Right atrium auricular region (tissue), 2 donors: ENCODE measurements around the gene NCOA7. TPM values are rescaled to one million over a fixed set of nuclear protein-coding genes. Genes with fewer than 3 reads are reported as not detected.
A peak's percentile ranks its signal among the peaks of the same experiment; 100 is the strongest.

Experiments used
- DNase-seq: peaks from one replicate; pipeline ENCODE4 v3.0.0-alpha.2; 2019; ENCODE audit warnings: low spot score
- H3K27ac ChIP-seq, 2 donors: fragments of 200-600 bp; sonication (generic); 1 replicate in 1 of 2; 2 replicates in 1 of 2; pipeline ENCODE4 v1.5.1; 2016 to 2019
- H3K27me3 ChIP-seq, 2 donors: fragments of 200-600 bp; sonication (generic); one replicate each; pipeline versions ENCODE4 v1.5.1 to v1.6.0; 2017 to 2019
- H3K36me3 ChIP-seq: fragments of 200-600 bp; sonication (generic); one replicate; pipeline ENCODE4 v1.5.1; 2016
- H3K4me1 ChIP-seq, 2 donors: fragments of 200-600 bp; sonication (generic); one replicate each; pipeline versions ENCODE4 v1.5.1 to v1.6.0; 2017 to 2019
- H3K4me3 ChIP-seq, 2 donors: fragments of 200-600 bp; sonication (generic); 1 replicate in 1 of 2; 2 replicates in 1 of 2; pipeline ENCODE4 v1.5.1; 2017 to 2019; ENCODE audit warnings: mild to moderate bottlenecking in 1 of 2, moderate library complexity in 1 of 2
- H3K9me3 ChIP-seq, 2 donors: fragments of 200-600 bp; sonication (generic); one replicate each; pipeline ENCODE4 v1.5.1; 2019
- CTCF ChIP-seq, 2 donors: fragments of 200-600 bp; sonication (generic); IDR thresholded peaks; one replicate each; pipeline ENCODE4 v1.5.1; 2019; ENCODE audit warnings: antibody characterized with exemption in 2 of 2
- total RNA-seq, 2 donors: library from RNA; depleted of rRNA; stranded (reverse); fragments of >200 nt; gene quantifications; one replicate each; pipeline ENCODE4 v1.1.0, GENCODE V29; 2016

Gene NCOA7
- total RNA-seq, 2 donors from 2014 or later = 12.2 to 12.7 TPM

DNA sequence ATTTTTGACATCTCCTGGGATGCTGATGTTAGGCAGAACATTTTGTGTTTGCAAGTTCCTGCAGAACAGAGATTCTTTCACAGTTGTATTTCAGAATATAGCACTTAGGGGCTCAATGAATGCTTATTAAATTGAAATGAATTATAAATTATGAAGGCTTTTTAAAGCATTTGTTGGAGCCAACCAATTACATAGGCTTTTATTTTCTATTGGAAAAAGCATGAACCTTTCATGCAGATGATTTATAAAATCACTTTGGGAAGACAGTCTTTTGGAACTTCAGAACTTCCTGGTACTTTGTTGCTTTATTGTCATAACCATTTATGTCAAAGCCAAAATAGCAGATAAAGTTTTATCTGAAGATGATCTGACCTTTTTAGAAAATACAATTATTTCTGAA, 96.6 kb downstream of the NCOA7 start:
- peaks cover 18% of the 10 kb centered on the region for H3K36me3 ChIP-seq
- H3K27ac ChIP-seq = no peak overlapping the region
- H3K9me3 ChIP-seq = no peaks in the 10 kb centered on the region
- DNase-seq = no peak
- no peaks in the 10 kb centered on the region for H3K4me1 ChIP-seq
- H3K27me3 ChIP-seq = no peaks in the 10 kb centered on the region
- H3K4me3 ChIP-seq = no peak overlapping the region
- no peak for TF ChIP-seq CTCF (IDR thresholded peaks at IDR 0.05)

GRCh38 chr6:125888989-125889656, 98.4 kb downstream of the NCOA7 start:
- Histone ChIP-seq H3K36me3 (peaks cover 27% of the 10 kb centered on the region), H3K4me3 (no peak overlapping the region), H3K9me3 (no peaks in the 10 kb centered on the region), H3K27ac (no peak overlapping the region), H3K27me3 (no peaks in the 10 kb centered on the region), H3K4me1 (no peaks in the 10 kb centered on the region)
- TF ChIP-seq CTCF (IDR thresholded peaks at IDR 0.05) = peak in 1 of 2 donors; percentile 52
- DNase-seq = no peak

- H3K27me3 ChIP-seq = no peaks in the 10 kb centered on the region
- TF ChIP-seq CTCF (IDR thresholded peaks at IDR 0.05) = no peak
- no peak overlapping the region for H3K27ac ChIP-seq
- peaks cover 7% of the 10 kb centered on the region for H3K36me3 ChIP-seq
- no peak for DNase-seq
- H3K4me1 ChIP-seq = no peaks in the 10 kb centered on the region
- H3K4me3 ChIP-seq = no peak overlapping the region
- no peaks in the 10 kb centered on the region for H3K9me3 ChIP-seq
These were observed 109.0 kb downstream of the NCOA7 start for GRCh38 chr6:125899726-125900182.

GRCh38 chr6:125904871-125905270, 114.1 kb downstream of the NCOA7 start:
- no peak for DNase-seq
- no peak overlapping the region for H3K4me3 ChIP-seq
- no peaks in the 10 kb centered on the region for H3K4me1 ChIP-seq
- TF ChIP-seq CTCF (IDR thresholded peaks at IDR 0.05) = no peak
- H3K27me3 ChIP-seq = no peaks in the 10 kb centered on the region
- no peaks in the 10 kb centered on the region for H3K9me3 ChIP-seq
- H3K36me3 ChIP-seq = peaks cover 4% of the 10 kb centered on the region
- no peak overlapping the region for H3K27ac ChIP-seq

- Histone ChIP-seq H3K36me3 (no peaks in the 10 kb centered on the region), H3K4me3 (no peak overlapping the region), H3K9me3 (no peaks in the 10 kb centered on the region), H3K27ac (no peak overlapping the region), H3K27me3 (no peaks in the 10 kb centered on the region), H3K4me1 (no peaks in the 10 kb centered on the region)
- no peak for DNase-seq
- TF ChIP-seq CTCF (IDR thresholded peaks at IDR 0.05) = peak; percentile 50 to 66
These were observed 115.6 kb downstream of the NCOA7 start for GRCh38 chr6:125906158-125906998.
